ENCODE results near the gene SCNN1B.

SCNN1B gene

GRCh38 chr16:23321206-23321875 lies 19.2 kb downstream of the SCNN1B start:
- no peak for DNase-seq

GRCh38 chr16:23323224-23324030 lies 21.3 kb downstream of the SCNN1B start:
- DNase-seq: no peak

GRCh38 chr16:23324727-23325126 lies 22.6 kb downstream of the SCNN1B start:
- DNase-seq: no peak

GRCh38 chr16:23327836-23328235 lies 25.7 kb downstream of the SCNN1B start:
- DNase-seq: no peak

GRCh38 chr16:23330161-23330560 lies 28.1 kb downstream of the SCNN1B start:
- DNase-seq: no peak

- DNase-seq: no peak
Measured at GRCh38 chr16:23330583-23331249, 28.6 kb downstream of the SCNN1B start.

- DNase-seq: no peak
Measured at GRCh38 chr16:23333034-23333579, 31.0 kb downstream of the SCNN1B start.

GRCh38 chr16:23333831-23334456 lies 31.8 kb downstream of the SCNN1B start:
- DNase-seq: no peak

GRCh38 chr16:23334457-23334853 lies 32.4 kb downstream of the SCNN1B start:
- no peak for DNase-seq

- no peak for DNase-seq
Measured at GRCh38 chr16:23334950-23335349, 32.8 kb downstream of the SCNN1B start.

GRCh38 chr16:23337836-23338550 lies 35.9 kb downstream of the SCNN1B start:
- DNase-seq: no peak

- DNase-seq: no peak
Measured at GRCh38 chr16:23339787-23340186, 37.7 kb downstream of the SCNN1B start.

- no peak for DNase-seq
Measured at GRCh38 chr16:23342083-23342640, 40.1 kb downstream of the SCNN1B start.

GRCh38 chr16:23343643-23344612 lies 41.8 kb downstream of the SCNN1B start:
- DNase-seq: no peak

GRCh38 chr16:23345237-23345636 lies 43.1 kb downstream of the SCNN1B start:
- no peak for DNase-seq

- no peak for DNase-seq
Measured at GRCh38 chr16:23348579-23349469, 46.7 kb downstream of the SCNN1B start.

- DNase-seq: no peak
Measured at GRCh38 chr16:23351360-23351759, 49.3 kb downstream of the SCNN1B start.

- DNase-seq: no peak
Measured at GRCh38 chr16:23353440-23353839, 51.3 kb downstream of the SCNN1B start.

GRCh38 chr16:23354246-23354645 lies 52.1 kb downstream of the SCNN1B start:
- no peak for DNase-seq
